ENCODE data around the gene CAPN15.

CAPN15 gene

GRCh38 chr16:563072-563644 is 35.6 kb downstream of the CAPN15 start:
- FAIRE-seq, result no peak

- FAIRE-seq, result no peak
Observed at GRCh38 chr16:564690-565418, 37.3 kb downstream of the CAPN15 start.

- no peak for FAIRE-seq
Observed at GRCh38 chr16:565419-566330, 38.2 kb downstream of the CAPN15 start.

- no peak for FAIRE-seq
Observed at GRCh38 chr16:566475-567372, 39.2 kb downstream of the CAPN15 start, which contains the start of gene NHLRC4. Gene NHLRC4 (plus strand): TSS chr16:567005. CDS start chr16:568048, 1,043 bp downstream.

GRCh38 chr16:567373-568256 is 40.1 kb downstream of the CAPN15 start:
- no peak for FAIRE-seq

- FAIRE-seq, result no peak
Observed at GRCh38 chr16:568401-569258, 41.1 kb downstream of the CAPN15 start.

GRCh38 chr16:569445-570254 is 42.1 kb downstream of the CAPN15 start, which contains the start of gene PIGQ:
Gene PIGQ (plus strand): TSS chr16:569968. CDS start chr16:574075, 4,107 bp downstream.
- FAIRE-seq, result no peak

GRCh38 chr16:572865-573650 is 45.5 kb downstream of the CAPN15 start:
- FAIRE-seq, result no peak

GRCh38 chr16:574021-574760 is 46.7 kb downstream of the CAPN15 start:
- FAIRE-seq, result no peak

- no peak for FAIRE-seq
Observed at GRCh38 chr16:575354-576196, 48.1 kb downstream of the CAPN15 start.

- FAIRE-seq, result no peak
Observed at GRCh38 chr16:576197-576822, 48.8 kb downstream of the CAPN15 start.

- no peak for FAIRE-seq
Observed at GRCh38 chr16:576823-577201, 49.3 kb downstream of the CAPN15 start.

- no peak for FAIRE-seq
Observed at GRCh38 chr16:577796-578195, 50.3 kb downstream of the CAPN15 start.

GRCh38 chr16:578232-578869 is 50.8 kb downstream of the CAPN15 start:
- no peak for FAIRE-seq

- no peak for FAIRE-seq
Observed at GRCh38 chr16:578870-579405, 51.4 kb downstream of the CAPN15 start.

All from G401.6 (cell line).